ENCODE measurements around the gene LGALS12.

Gene LGALS12

DNA sequence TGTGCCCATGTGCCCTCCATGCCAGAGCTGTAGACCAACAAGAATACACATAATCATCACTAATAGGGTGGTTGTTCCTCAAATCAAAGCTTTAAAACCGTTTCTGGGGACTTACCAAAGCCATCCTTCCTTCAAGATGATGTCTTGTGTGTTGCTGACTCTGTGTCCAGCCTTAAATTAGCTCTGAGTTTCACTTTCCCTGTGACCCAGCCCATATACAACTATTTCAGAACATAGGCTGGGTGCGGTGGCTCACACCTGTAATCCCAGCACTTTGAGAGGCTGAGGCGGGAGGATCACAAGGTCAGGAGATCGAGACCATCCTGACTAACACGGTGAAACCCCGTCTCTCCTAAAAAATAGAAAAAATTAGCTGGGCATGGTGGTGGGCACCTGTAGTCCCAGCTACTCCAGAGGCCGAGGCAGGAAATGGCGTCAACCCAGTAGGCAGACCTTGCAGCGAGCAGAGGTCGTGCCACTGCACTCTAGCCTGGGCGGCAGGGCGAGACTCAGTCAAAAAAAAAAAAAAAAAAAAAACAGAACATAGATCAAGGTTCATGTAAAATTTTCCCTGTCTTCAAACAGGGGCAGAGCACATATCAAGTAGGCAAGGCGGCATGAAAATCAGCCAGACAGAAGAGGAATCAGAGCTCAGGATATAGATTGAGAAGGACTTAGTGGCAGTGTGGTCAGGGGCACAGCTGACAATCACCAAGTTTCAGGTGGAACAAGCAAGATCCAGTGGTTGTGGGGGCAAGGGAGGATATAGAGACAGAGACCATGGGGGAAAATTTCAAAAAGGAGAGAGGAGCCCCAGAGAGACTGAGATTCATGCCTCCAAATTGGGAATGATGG is 57.5 kb downstream of the LGALS12 start, which contains the start of gene PLAAT2:
Gene PLAAT2, minus strand, starts transcription at position 179 of the 855 bp plus-strand sequence. Its CDS starts 55 bp downstream, at position 124.
- no peak within 1 kb of the TSS for H3K9ac ChIP-seq
- H3K27ac ChIP-seq = no peak within 1 kb of the TSS
- H3K4me3 ChIP-seq (ENCODE audit: low read depth, low read length) = no peak within 1 kb of the TSS
- no peaks in the 10 kb centered on the region for H3K36me3 ChIP-seq (ENCODE audit: control insufficient read depth, insufficient read depth, low read length)
- H3K4me2 ChIP-seq (ENCODE audit: low read length) = no peak within 1 kb of the TSS
- no peaks in the 10 kb centered on the region for H3K4me1 ChIP-seq
- H3K27me3 ChIP-seq (ENCODE audit: control insufficient read depth, insufficient read depth, low read length) = no peaks in the 10 kb centered on the region
- TF ChIP-seq CTCF (IDR thresholded peaks at IDR 0.05) = no peak
- H2AFZ ChIP-seq = no peak within 1 kb of the TSS
- no peaks in the 10 kb centered on the region for H3K79me2 ChIP-seq
- H3K9me3 ChIP-seq (ENCODE audit: control insufficient read depth, low read length) = no peaks in the 10 kb centered on the region

DNA sequence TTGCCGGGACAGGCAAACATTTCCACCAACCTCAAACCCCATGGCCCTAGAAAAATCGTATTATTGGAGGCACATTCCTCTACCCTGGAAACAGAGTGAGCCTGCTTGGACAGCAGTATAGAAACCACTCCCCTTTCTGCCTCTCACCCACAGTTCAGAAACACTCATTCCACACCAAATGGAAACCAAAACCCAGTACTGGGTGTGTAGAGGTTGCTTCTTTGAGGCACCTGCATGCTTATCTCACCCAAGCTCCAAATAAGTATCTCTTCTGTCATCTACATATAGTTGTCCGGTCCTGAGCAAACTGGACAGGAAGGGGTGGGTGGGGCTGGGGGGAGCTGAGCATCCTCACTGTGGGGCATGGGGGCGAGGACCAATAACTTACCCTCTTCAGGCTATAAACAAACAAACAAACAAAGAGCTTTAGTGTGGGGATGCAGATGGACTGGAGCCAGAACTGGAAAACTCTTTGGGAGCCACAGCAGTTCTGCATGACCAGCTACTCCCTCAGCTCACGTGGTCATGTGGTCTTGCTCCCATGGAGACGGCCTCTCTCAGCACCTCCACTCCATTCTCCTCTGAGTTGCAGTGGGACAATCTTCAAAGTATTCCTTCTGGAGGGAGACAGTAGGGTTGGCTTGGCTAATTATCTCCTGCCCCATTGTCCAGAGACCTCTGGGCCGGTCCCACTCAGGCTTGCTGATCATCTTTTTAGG is 58.3 kb downstream of the LGALS12 start:
- no peaks in the 10 kb centered on the region for H3K36me3 ChIP-seq (ENCODE audit: control insufficient read depth, insufficient read depth, low read length)
- H3K27ac ChIP-seq = no peak overlapping the region
- no peaks in the 10 kb centered on the region for H3K4me1 ChIP-seq
- H3K79me2 ChIP-seq = no peaks in the 10 kb centered on the region
- H3K4me2 ChIP-seq (ENCODE audit: low read length) = no peak overlapping the region
- no peak for TF ChIP-seq CTCF (IDR thresholded peaks at IDR 0.05)
- H3K9me3 ChIP-seq (ENCODE audit: control insufficient read depth, low read length) = no peaks in the 10 kb centered on the region
- no peaks in the 10 kb centered on the region for H3K27me3 ChIP-seq (ENCODE audit: control insufficient read depth, insufficient read depth, low read length)
- H2AFZ ChIP-seq = peak overlapping the region; percentile 46
- no peak overlapping the region for H3K9ac ChIP-seq
- H3K4me3 ChIP-seq (ENCODE audit: low read depth, low read length) = no peak overlapping the region

DNA sequence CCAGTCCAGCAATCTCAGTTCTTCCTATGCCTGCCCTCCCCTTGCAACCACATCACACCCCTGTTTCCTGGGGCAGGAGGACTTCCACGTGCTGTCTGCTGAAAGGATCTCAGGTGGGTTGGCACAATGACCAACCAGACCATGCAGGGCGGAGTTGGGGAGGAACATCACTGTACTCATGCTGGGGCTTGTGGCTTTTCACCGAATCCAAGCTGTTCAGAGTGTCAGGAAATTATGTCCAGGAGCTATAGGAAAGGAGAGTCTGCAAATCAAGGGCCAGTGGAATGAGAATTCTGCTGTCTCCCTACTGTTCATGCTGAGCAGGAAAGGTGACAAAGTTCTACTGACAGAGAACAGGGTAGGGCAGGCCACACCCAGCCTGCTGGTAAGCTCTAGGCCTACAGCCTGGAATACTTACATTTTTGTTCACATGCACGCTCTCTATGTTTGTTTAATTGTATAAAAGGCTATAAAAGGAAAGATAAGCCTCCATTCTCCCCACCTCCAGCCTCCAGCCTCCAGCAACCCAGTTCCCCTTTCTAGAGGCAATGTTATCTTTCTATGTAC is 59.0 kb downstream of the LGALS12 start:
- Histone ChIP-seq H3K4me1 (no peaks in the 10 kb centered on the region), H3K9ac (no peak overlapping the region), H3K79me2 (no peaks in the 10 kb centered on the region), H3K9me3 (ENCODE audit: control insufficient read depth, low read length) (no peaks in the 10 kb centered on the region), H2AFZ (peak overlapping the region; percentile 46), H3K4me2 (ENCODE audit: low read length) (no peak overlapping the region), H3K36me3 (ENCODE audit: control insufficient read depth, insufficient read depth, low read length) (no peaks in the 10 kb centered on the region), H3K4me3 (ENCODE audit: low read depth, low read length) (no peak overlapping the region), H3K27ac (no peak overlapping the region), H3K27me3 (ENCODE audit: control insufficient read depth, insufficient read depth, low read length) (no peaks in the 10 kb centered on the region)
- no peak for TF ChIP-seq CTCF (IDR thresholded peaks at IDR 0.05)

Measured in parathyroid adenoma (tissue), 2 donors.